Rectal smooth muscle tissue (tissue), 1 donor: ENCODE data around the gene ZDHHC21.
A peak's percentile ranks its signal among the peaks of the same experiment; 100 is the strongest.

Source experiments
- H3K27ac ChIP-seq: one replicate; pipeline ENCODE4 v1.7.0; 2013; ENCODE audit warnings: low read depth, low read length, inconsistent platforms
- H3K27me3 ChIP-seq: one replicate; pipeline ENCODE4 v1.7.0; 2013; ENCODE audit warnings: low read length; ENCODE audit not compliant: control insufficient read depth, insufficient read depth
- H3K36me3 ChIP-seq: one replicate; pipeline ENCODE4 v1.7.0; 2013; ENCODE audit warnings: low read length; ENCODE audit not compliant: control insufficient read depth, insufficient read depth
- H3K4me1 ChIP-seq: one replicate; pipeline ENCODE4 v1.7.0; 2013; ENCODE audit warnings: low read length; ENCODE audit not compliant: control insufficient read depth, insufficient read depth
- H3K4me3 ChIP-seq: one replicate; pipeline ENCODE4 v1.7.0; 2013; ENCODE audit warnings: low read length
- H3K9ac ChIP-seq: one replicate; pipeline ENCODE4 v1.7.0; 2013; ENCODE audit warnings: low read length

ZDHHC21 gene, protein sequence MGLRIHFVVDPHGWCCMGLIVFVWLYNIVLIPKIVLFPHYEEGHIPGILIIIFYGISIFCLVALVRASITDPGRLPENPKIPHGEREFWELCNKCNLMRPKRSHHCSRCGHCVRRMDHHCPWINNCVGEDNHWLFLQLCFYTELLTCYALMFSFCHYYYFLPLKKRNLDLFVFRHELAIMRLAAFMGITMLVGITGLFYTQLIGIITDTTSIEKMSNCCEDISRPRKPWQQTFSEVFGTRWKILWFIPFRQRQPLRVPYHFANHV

DNA sequence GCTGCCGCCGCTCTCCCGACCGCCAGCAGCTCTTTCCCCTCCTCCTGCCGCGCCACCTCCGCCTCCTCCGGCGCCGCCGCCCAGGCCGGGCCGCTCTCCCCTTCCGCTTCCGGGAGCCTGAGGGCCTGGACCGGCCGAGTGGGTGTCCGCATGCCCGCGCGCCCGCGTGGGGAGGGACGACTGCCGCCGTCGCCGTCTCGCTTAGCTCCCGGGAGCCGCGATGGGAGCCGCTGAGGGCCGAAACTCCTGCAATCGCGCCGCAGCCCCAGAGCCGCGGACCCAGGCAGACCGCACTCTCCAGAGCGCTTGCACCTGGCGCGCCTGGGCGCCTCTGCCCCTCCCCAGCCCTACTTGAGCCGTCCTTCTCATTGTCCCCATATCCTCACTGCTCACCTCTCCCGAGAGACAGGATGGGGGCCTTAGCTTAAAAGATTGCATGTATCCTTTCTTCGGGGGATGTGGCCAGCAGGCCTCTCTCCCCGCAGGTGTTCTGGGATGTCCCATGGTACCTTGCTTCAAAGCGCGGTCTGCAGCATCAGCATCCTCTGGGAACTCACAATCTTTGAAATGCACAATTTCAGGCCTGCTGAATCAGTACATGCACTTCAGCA lies at the start of gene ZDHHC21:
ZDHHC21 (minus strand) TSS at position 182 of the 611 bp plus-strand sequence. CDS start 19,092 bp downstream, outside the sequence.
- peak within 1 kb of the TSS; percentile 57 for H3K9ac ChIP-seq
- no peaks in the 10 kb centered on the region for H3K36me3 ChIP-seq
- H3K27ac ChIP-seq, result no peak within 1 kb of the TSS
- no peaks in the 10 kb centered on the region for H3K27me3 ChIP-seq
- H3K4me1 ChIP-seq, result no peaks in the 10 kb centered on the region
- H3K4me3 ChIP-seq, result peak within 1 kb of the TSS; percentile 61

DNA sequence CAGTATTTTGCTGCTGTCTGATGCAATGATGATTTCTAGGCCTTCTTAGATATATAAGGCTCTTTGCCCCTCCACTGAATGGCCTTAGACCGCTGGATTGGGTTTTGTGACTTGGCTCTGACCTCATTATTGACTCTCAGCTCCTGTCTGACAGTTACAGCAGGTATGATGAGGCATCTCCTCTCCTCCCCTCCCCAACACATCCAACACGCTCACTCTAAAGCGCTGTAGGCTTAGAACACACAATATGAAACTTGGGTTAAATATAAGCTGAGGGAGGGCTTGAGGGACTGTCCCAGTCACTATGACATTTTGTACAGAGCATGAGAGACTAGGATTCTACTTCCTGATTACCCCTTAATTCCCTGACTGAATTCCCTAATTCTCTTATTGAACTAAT lies 48.1 kb upstream of the ZDHHC21 start:
- Histone ChIP-seq H3K9ac (no peak overlapping the region), H3K27me3 (no peaks in the 10 kb centered on the region), H3K36me3 (no peaks in the 10 kb centered on the region), H3K4me1 (no peaks in the 10 kb centered on the region), H3K27ac (no peak overlapping the region), H3K4me3 (no peak overlapping the region)

DNA sequence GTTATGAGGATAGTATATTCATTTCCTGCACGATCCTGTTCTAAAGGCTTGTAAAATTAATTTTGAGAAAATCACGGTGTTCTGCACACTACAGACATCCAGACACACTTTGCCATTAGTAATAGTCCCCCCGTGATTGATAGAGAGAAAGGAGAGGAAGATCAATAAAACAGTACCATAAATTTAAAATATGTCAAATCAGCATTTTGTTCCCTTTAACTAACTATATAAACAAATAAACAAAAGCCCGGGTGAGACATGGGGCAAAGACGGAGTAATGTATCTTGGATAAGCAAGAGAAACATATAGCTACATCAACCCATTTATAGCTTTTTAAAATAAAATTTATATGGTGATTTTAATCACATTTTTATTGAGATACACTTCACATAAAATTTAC lies 39.9 kb upstream of the ZDHHC21 start:
- Histone ChIP-seq H3K27me3 (no peaks in the 10 kb centered on the region), H3K4me3 (no peak overlapping the region), H3K36me3 (no peaks in the 10 kb centered on the region), H3K9ac (no peak overlapping the region), H3K27ac (no peak overlapping the region), H3K4me1 (no peaks in the 10 kb centered on the region)

DNA sequence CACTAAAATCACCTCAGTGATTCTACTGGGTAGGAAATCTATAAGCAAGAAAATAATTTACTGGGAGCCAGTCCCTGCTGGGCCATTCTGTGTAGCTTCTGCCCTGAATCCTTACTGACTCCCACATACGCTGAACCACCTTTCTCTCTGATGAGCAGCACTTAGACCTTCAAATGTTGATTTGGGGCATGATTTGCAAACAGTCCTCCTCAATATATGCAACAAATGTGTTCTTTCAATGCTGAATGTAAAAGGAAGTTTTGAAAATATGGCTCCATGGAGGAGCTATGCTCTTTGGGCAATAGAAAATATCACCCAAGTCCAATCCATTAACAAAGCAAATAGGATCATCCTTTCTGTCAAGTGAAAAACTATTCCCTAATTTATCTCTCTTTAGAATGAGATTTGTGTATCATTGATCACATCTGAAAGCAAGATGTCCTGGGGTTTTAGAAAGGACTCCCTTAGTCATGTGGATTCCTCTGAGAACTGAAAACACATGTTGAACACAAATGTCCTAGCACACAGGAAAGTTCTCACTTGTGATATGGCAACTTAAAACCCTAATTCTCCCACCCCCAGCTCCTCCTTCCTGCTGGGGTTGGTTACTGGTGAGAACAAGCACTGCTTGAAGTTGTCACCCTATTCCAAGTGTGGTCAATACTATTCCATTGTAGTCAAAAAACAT lies 38.2 kb upstream of the ZDHHC21 start:
- Histone ChIP-seq H3K4me1 (no peaks in the 10 kb centered on the region), H3K4me3 (no peak overlapping the region), H3K9ac (no peak overlapping the region), H3K27me3 (no peaks in the 10 kb centered on the region), H3K27ac (no peak overlapping the region), H3K36me3 (no peaks in the 10 kb centered on the region)

DNA sequence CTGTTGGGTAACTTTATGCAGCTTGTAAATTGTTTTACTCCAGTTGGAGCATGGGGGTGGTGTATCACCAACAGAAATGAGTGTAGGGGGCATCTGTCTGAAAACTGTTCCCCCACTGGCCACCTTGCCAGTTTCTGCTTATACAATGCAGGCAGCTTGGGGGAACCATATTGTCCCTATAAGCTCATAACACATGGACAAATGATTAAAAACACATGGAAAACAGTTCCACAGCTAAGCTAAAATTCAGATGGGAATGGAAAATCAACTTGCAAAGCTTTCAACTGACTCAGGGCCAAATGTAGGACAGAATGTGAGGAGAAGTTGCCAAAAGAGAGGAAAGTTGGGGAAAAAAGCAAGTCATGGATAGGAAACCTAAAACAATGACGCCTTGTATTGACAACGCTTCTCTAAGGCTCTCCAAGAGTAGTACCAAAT lies 37.2 kb upstream of the ZDHHC21 start:
- no peak overlapping the region for H3K27ac ChIP-seq
- no peaks in the 10 kb centered on the region for H3K4me1 ChIP-seq
- no peaks in the 10 kb centered on the region for H3K36me3 ChIP-seq
- H3K9ac ChIP-seq, result no peak overlapping the region
- no peaks in the 10 kb centered on the region for H3K27me3 ChIP-seq
- no peak overlapping the region for H3K4me3 ChIP-seq

DNA sequence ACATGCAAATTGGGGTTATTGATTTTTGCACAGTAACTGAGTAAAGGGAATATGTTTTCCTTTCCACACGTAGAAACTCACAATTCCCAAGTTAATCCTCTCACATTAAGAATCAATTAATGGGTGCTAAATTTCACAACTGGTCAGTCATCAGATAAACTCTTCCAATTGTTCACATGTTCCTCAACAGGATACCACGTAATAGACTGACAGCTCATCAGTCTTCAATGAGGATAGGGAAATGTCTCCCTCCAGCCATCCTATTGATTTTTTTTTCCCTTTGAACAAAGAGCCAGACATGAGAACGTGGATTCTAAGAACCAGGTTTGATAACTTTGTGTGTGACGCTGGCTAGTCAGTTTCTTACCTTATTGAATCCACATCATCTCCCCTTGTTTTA lies 30.1 kb upstream of the ZDHHC21 start:
- H3K27ac ChIP-seq, result no peak overlapping the region
- no peaks in the 10 kb centered on the region for H3K4me1 ChIP-seq
- no peak overlapping the region for H3K9ac ChIP-seq

DNA sequence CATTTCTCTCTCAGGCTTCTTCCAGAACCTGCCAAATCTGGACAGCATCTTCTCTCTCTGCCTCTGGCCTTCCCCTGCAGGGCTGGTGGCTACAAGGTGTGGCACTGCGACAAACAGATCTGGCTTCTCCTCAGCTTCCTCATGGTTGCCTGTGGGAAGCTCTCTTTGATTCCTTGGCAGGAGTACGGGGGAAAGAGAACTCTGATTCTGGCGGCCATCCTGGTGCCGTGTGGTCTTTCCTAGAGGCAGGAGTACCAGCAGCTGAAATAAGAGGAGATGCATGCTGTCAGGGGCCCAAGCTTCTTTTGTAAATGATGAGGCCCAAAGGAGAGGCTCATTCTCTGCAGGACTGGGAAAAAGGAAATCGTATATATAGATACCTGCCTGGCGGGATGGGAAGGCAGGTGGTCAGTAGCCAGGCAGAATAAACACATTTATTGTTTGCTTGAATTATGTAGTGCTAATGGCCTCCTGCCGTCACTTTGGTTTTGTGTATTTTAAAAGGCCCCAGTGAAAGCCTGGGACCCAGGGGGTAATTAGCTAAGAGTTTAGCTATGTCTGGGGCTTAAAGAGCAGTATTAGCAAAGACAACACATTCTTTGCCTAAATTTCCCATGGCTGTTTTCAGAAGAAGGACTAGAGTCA lies 29.3 kb upstream of the ZDHHC21 start, which contains the start of gene CER1:
CER1 (minus strand) TSS at position 343 of the 645 bp plus-strand sequence; CDS start at position 282, 61 bp downstream.
- Histone ChIP-seq H3K27me3 (peaks cover 2% of the 10 kb centered on the region), H3K27ac (no peak within 1 kb of the TSS), H3K36me3 (no peaks in the 10 kb centered on the region), H3K4me3 (no peak within 1 kb of the TSS), H3K9ac (no peak within 1 kb of the TSS), H3K4me1 (no peaks in the 10 kb centered on the region)

More for the DNA sequence above, 30.1 kb upstream of the ZDHHC21 start:
- Histone ChIP-seq H3K4me3 (no peak overlapping the region), H3K27me3 (peaks cover 2% of the 10 kb centered on the region), H3K36me3 (no peaks in the 10 kb centered on the region)

DNA sequence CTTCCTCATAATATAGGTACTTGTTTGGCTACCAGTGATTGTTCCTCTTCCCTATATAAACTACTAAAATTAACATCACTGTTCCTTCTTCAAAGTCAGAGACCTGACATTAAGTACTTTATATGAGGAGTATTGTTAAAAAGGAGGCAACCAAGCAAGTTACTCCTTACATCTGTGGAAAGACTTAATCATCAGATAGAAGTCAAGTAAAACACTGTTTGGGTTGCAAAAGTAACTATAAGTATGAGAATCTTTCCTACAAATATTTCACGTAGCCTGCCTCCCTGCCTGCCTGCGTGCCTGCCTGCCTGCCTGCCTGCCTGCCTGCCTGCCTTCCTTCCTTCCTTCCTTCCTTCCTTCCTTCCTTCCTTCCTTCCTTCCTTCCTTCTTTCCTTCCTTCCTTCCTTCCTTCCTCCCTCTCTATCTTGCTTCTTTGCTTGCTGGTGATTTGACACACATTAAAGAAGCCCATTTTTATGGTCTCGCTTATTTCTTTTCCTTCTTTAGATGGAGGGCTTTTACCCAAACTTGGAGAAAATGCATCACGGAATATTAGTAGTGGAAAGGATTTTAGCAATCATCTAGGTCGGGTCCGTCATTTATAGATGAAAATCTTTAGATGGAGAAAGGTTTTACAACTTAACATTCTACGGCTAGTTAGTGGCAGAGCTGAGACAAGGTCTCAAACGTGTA lies 26.1 kb upstream of the ZDHHC21 start:
- Histone ChIP-seq H3K27ac (no peak overlapping the region), H3K36me3 (no peaks in the 10 kb centered on the region), H3K4me1 (no peaks in the 10 kb centered on the region), H3K4me3 (no peak overlapping the region), H3K9ac (no peak overlapping the region), H3K27me3 (peaks cover 2% of the 10 kb centered on the region)

DNA sequence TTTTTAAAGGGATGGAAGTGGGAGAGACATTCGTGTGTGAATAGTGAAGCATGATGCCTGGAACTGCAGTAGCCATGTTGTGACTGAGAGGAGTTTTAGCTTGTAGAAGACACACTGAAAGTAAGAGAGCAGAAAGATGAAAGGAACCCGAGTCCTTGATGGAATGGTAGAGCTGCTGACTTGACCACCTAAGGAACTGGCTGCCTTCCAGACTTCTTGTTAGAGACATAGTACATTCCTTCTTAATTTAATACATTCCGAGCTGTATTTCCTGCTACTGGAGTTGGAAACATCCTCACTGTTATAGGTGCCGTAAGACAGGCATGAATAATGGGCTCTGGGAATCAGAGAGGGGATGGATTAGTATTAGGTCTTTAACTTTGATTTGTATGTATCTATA lies 21.9 kb upstream of the ZDHHC21 start:
- Histone ChIP-seq H3K27ac (no peak overlapping the region), H3K36me3 (no peaks in the 10 kb centered on the region), H3K9ac (no peak overlapping the region)

DNA sequence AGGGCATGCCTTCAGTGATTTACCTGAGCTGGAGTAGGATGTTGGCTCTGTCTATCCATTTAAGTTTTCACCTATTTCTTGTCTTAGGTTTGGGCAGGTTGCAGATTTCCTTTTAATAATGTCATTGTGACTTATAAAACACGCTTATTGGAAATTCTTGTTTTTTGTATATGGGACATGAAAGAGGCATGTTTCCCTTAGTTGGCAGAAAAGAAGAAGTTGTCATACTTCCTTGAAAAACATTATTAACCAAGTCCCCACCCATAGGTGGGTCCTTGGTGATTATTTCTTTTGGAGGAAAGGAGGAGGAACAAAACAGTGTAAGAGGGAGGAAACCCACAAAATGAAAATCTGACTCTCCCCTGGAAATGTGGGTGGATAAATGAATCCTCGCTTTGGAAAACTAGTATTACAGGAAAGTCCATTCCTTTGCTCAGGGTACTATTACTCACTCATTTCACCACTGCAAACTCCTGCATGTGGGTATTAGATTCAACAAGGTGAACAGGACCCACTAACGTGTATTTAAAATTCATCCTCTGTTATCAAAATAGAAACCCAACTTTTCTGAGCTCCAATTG lies 20.0 kb upstream of the ZDHHC21 start:
- Histone ChIP-seq H3K27ac (no peak overlapping the region), H3K4me3 (no peak overlapping the region), H3K36me3 (no peaks in the 10 kb centered on the region), H3K27me3 (no peaks in the 10 kb centered on the region), H3K4me1 (no peaks in the 10 kb centered on the region), H3K9ac (no peak overlapping the region)

More for the DNA sequence above, 21.9 kb upstream of the ZDHHC21 start:
- Histone ChIP-seq H3K4me3 (no peak overlapping the region), H3K27me3 (no peaks in the 10 kb centered on the region), H3K4me1 (no peaks in the 10 kb centered on the region)

DNA sequence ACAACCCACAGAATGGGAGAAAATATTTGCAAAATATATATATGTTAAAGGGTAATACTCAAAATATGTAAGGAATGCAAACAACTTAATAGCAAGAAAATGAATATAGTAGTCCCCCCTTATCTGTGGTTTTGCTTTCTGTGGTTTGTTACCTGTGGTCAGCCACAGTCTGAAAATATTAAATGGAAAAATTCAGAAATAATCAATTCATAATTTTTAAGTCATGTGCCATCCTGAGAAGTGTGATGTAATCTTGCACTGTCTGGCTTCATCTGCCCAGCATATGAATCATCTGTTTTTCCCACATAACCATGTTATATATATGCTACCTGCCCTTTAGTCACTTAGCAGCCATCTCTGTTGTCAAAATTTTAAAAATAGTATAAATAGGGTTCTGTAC lies 17.6 kb upstream of the ZDHHC21 start:
- H3K4me1 ChIP-seq, result no peaks in the 10 kb centered on the region
- no peak overlapping the region for H3K9ac ChIP-seq
- no peaks in the 10 kb centered on the region for H3K36me3 ChIP-seq
- no peak overlapping the region for H3K4me3 ChIP-seq
- H3K27me3 ChIP-seq, result no peaks in the 10 kb centered on the region
- no peak overlapping the region for H3K27ac ChIP-seq
